CD1c-positive myeloid dendritic cell (primary cell): ENCODE measurements around the gene USP6.
"Not testable (repeated sequence)": the region's sequence is repeated elsewhere in the genome, so short reads cannot be mapped to it uniquely, and the experiment has no call there.

Experiments
- DNase-seq: peaks from one replicate; pipeline ENCODE4 v3.0.0-alpha.2; 2016; ENCODE audit errors: extremely low spot score

USP6 gene

GRCh38 chr17:5191541-5192417 lies 75.9 kb downstream of the USP6 start, which contains the start of gene ZNF594:
Gene ZNF594 (minus strand): TSS chr17:5191868. CDS start chr17:5184256, 7,612 bp downstream.
- peak; percentile 96 for DNase-seq

DNA sequence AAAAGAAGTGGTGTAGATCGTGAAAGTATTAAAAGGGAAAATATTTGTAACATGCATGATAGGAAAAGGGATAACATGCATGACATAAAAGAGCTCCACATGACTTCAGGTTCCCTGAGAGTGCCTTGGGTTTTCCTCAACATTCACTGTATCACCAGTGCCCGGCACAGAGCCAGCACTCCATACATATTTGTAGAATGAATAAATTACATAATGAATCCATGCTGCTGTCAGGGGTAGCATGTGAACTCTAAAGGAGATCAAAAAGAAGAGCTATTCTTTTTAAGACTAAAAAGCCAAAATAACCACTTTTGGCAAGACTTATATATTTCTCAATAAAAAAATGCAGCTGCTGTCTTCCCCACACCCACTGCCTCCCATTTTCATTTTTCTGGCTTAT lies 78.5 kb downstream of the USP6 start:
- no peak for DNase-seq

DNA sequence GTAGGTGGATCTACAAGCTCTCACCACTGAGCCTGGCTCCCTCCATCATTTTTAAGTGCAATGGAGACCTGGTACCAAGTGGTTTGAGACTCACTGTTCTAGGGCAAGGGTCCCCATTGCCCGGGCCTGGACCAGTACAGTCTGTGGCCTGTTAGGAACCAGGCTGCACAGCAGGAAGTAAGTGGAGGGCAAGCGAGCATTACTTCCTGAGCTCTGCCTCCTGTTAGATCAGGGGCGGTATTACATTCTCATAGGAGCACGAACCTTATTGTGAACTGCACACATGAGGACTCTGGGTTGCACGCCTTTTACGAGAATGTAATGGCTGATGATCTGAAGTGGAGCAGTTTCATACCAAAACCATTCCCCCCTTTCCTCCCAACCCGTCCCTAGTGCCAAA lies 82.6 kb downstream of the USP6 start:
- no peak for DNase-seq

DNA sequence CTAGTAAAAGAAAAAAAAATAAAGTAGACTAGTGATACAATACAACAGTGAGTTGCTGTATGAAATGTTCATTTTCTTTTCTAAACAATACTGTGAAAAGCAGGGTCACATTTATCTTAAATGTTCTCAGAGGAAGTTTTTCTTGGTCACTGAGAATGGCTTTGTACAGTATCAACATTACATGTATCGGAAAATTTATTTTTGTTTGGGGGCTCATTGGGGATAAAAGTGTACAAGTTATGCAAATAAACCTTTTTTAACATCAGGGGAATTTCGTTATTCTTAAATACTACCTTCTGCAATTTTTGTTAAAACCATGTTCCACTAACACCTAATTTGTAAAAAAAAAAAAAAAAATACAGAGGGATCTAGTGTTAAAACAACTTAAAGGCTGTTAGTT lies 84.5 kb downstream of the USP6 start:
- DNase-seq = no peak

GRCh38 chr17:5201011-5201410 lies 85.2 kb downstream of the USP6 start:
- no peak for DNase-seq

DNA sequence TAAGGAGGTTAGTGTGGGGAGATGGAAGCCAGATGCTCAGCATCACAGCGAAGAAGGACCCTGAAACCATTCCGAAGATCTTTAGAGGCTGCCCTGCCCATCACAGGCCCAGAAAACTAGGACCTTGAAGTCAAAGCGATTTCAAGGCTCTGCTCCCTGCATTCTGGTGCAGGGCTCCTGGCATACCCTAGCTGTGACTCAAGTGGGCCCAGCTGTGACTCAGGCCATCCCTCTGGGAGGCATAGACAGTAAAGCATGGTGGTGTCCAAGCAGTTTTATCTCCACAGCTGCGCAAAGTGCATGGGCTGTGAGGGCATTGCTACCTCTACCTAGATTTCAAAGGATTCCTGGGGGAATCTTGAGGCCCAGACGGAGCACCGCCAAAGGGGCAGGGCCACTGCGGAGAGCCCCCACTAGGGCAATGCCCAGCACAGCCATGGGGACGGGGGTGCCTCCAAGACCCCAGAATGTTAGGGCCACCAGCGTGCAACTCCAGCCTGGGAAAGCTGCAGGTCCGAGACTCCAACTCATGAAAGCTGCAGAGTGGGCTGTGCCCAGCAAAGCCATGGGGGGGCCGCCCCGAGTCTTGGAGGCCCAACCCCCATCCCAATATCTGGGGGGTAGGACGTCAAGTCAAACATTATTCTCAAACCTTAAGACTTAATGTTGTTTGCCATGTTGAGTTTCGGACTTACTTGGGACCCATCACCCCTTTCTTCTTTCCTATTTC lies 87.5 kb downstream of the USP6 start:
- no peak for DNase-seq

DNA sequence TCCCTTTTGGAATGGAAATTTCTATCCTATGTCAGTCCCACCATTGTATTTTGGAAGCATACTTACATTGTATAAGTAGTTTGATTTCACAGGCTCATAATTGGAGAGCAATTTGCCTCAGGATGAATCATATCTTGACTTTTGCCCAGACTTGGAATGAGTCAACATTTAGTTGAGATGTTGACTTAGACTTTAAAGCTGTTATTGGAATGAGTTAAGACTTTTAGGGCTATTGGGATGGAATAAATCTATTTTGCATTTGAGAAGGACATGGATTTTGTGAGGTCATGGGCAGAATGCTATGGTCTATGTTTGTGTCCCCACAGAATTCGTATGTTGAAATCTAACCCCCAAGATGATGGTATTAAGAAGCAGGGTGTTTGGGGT lies 88.1 kb downstream of the USP6 start:
- DNase-seq = no peak

GRCh38 chr17:5209396-5209795 lies 93.6 kb downstream of the USP6 start:
- no peak for DNase-seq

- DNase-seq = no peak
These were observed 94.3 kb downstream of the USP6 start for GRCh38 chr17:5210091-5210490.

DNA sequence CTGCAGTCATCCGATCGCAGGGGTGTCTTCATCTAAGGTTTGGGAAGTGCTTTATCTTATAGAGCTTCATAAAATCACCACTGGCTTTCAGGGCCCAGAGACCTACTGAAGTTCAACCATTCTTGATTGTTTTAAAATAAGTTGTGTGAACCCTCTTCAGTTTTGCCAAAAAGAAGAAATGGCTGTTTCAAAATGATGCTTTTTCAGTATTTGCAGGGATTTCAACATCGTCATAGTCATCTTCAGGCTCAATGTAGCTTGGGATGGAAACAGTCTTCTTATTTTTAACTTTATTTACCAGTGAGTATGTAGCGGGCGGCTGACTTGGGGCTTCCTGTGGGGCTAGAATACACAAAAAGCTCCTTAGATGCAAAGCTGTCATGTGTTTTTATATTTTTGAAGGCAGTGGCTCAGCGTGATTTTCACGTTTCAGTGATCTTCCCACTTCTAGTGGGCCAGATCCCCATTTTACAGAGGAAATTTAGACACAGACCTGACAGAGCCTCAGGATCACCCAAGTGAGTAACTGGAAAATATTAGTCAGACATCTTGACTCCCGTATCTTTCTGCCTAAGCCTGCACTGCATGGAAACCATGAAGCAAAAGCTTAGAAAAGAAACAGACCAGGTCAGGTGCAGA lies 94.9 kb downstream of the USP6 start:
- peak; percentile 81 for DNase-seq

GRCh38 chr17:5211458-5211857 lies 95.6 kb downstream of the USP6 start:
- peak; percentile 74 for DNase-seq

GRCh38 chr17:5217562-5217961 lies 101.7 kb downstream of the USP6 start:
- not testable (repeated sequence) for DNase-seq

DNA sequence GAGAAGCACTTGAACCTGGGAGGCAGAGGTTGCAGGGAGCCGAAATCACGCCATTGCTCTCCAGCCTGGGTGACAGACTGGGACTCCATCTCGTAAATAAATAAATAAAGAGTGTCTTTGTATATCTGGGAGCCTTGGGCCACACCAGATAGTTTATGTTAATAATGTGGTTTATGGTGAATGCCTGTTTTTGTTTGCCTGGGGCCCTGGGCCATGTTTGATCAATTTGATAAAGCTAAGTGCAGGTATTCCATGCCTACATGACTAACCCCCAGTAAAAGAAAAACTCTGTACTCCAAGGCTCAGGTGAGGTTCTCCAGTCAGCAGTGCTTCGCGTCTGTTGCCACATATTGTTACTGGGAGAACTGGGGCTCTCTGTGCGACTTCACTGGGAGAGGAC lies 103.7 kb downstream of the USP6 start:
- DNase-seq = no peak

- no peak for DNase-seq
These were observed 104.2 kb downstream of the USP6 start for GRCh38 chr17:5220074-5220473.

DNA sequence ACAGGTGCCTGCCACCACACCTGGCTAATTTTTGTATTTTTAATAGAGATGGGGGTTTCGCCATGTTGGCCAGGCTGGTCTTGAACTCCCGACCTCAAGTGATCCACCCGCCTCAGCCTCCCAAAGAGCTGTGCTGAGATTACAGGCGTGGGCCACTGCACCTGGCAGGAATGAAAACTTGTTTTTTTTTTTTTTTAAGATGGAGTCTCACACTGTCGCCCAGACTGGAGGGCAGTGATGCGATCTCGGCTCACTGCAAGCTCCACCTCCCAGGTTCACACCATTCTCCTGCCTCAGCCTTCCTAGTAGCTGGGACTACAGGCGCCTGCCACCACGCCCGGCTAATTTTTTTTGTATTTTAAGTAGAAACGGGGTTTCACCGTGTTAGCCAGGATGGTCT lies 106.1 kb downstream of the USP6 start:
- not testable (repeated sequence) for DNase-seq
